ENCODE results near the gene C12orf42. TPM values are rescaled to one million over a fixed set of nuclear protein-coding genes. Genes with fewer than 3 reads are reported as not detected.

Gene C12orf42
- total RNA-seq (not detected), polyA plus RNA-seq (not detected)
- long read RNA-seq, donor 1, result 0 reads
- long read RNA-seq, donor 2, result 0 reads

DNA sequence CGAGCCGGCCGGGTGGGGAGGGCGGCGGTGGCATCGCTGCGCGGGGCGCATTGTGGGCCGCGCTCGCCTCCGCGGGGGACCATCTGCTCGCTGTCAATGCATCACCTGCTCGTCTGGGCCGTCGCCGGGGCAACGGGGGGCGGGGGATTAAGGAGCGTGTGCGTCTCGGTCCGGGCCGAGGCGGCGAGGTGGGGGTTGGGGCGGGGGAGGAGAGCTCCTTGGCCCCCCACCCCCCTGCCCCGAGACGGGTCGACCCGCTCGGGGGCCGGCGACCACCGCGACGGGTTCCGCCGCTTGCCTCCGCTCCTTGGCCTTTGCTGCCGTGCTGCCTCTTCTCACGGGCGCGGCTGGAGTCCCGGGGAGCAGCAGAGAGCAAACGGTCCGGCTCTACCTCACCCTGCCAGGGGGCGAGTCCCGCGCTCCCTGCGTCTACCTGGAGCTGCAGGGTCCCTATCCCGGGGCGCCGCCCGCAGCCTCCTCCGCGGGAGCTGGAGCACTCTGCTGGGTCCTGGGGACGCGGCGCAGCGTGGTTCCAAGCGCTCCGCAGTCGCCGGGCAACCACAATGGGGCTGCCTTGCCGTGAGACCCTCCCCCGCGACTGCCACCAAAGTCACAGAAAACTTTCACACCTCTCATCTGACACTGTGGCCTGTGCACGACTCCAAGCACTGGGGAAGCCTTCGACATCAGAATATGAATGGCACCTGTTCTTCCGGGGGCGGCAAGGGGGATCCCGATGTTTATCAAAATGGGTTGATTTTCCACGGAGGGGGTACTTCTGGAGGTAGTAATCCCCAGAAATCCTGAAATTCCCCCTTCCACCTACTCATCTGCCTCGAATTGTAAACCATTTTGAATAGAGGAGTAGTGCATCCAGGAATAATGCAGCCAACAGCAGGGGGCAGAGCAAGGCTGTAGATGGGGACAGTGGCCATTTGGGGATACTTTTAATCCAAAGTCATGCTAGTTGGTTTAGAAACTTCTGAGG lies at the start of gene C12orf42:
Gene C12orf42, minus strand, starts transcription at position 500 of the 988 bp plus-strand sequence. CDS start 17,542 bp downstream, outside the sequence.
- Histone ChIP-seq H3K4me3 (ENCODE audit: low read length in 2 of 2) (peak within 1 kb of the TSS in 1 of 2 donors; percentile 40), H3K27ac (ENCODE audit: low read depth in 1 of 2, low read length in 2 of 2) (no peak within 1 kb of the TSS), H3K36me3 (ENCODE audit: control insufficient read depth in 1 of 2, insufficient read depth in 2 of 2, low read length in 1 of 2) (no peaks in the 10 kb centered on the region), H3K27me3 (ENCODE audit: control insufficient read depth in 1 of 2, insufficient read depth in 2 of 2, low read length in 1 of 2) (peaks cover 0 to 1% of the 10 kb centered on the region in 2 donors), H3K9me3 (ENCODE audit: control insufficient read depth, low read length) (peaks cover 2% of the 10 kb centered on the region), H3K4me1 (ENCODE audit: control insufficient read depth in 1 of 2, insufficient read depth in 2 of 2, low read length in 2 of 2) (no peaks in the 10 kb centered on the region)
- intact Hi-C loops (cut with DNase I), result no loop called here
- DNase-seq, result peak in 1 of 2 donors; percentile 52
- 1% methylated on average over 58 to 77 of the region's 77 CpGs for WGBS, 2 donors
- ATAC-seq (ENCODE audit: low FRiP score), result peak; percentile 58

DNA sequence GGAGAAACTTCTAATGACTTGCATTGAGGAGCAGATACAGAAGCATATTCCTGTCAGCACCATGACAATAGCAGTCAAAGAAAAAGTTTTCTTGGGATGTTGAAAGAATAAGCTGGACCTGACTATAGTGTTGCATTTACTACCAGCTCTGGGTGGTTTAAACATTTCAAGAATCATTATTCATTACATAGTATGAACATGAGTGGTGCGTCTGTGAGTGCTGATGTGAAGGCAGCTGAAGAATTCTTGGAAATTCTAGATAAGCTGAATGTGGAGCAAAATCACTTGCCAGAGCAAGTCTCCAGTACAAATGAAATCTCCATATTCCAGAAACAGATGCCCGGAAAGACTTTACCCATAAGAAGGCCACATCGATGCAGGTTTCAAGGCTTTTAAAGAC lies 46.3 kb upstream of the C12orf42 start:
- intact Hi-C loops (cut with DNase I), result no loop called here
- Histone ChIP-seq H3K27me3 (ENCODE audit: control insufficient read depth in 1 of 2, insufficient read depth in 2 of 2, low read length in 1 of 2) (no peaks in the 10 kb centered on the region), H3K4me1 (ENCODE audit: control insufficient read depth in 1 of 2, insufficient read depth in 2 of 2, low read length in 2 of 2) (no peaks in the 10 kb centered on the region), H3K36me3 (ENCODE audit: control insufficient read depth in 1 of 2, insufficient read depth in 2 of 2, low read length in 1 of 2) (no peaks in the 10 kb centered on the region), H3K9me3 (ENCODE audit: control insufficient read depth, low read length) (no peaks in the 10 kb centered on the region), H3K27ac (ENCODE audit: low read depth in 1 of 2, low read length in 2 of 2) (no peak overlapping the region), H3K4me3 (ENCODE audit: low read length in 2 of 2) (no peak overlapping the region)
- whole genome bisulfite sequencing, 2 donors, result 14 to 28% methylated on average over 3 of the region's 3 CpGs
- DNase-seq (no peak), ATAC-seq (ENCODE audit: low FRiP score) (no peak)

DNA sequence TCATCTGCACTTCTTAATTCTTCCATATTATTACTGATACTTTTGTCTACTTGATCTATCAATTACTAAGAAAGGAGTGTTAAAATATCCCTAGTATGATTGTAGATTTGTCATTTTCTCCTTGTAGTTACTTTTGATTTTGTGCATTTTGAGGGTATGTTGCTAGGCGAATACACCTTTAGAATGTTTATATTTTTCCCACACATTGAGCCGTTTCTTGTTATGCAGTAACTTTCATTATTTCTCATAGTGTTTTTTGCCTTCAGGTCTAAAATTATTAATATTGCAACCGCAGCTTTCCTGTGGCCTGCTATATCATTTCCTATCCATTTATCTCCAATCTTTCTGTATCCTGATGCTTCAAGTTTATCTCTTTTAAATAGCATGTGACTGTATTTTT lies 44.6 kb upstream of the C12orf42 start:
- intact Hi-C loops (cut with DNase I), result no loop called here
- no peak overlapping the region for H3K4me3 ChIP-seq (ENCODE audit: low read length in 2 of 2)
- H3K36me3 ChIP-seq (ENCODE audit: control insufficient read depth in 1 of 2, insufficient read depth in 2 of 2, low read length in 1 of 2), result no peaks in the 10 kb centered on the region
- no peak overlapping the region for H3K27ac ChIP-seq (ENCODE audit: low read depth in 1 of 2, low read length in 2 of 2)
- no peaks in the 10 kb centered on the region for H3K9me3 ChIP-seq (ENCODE audit: control insufficient read depth, low read length)
- DNase-seq (no peak), ATAC-seq (ENCODE audit: low FRiP score) (no peak)
- 59 to 77% methylated on average over 3 of the region's 3 CpGs for WGBS, 2 donors
- no peaks in the 10 kb centered on the region for H3K27me3 ChIP-seq (ENCODE audit: control insufficient read depth in 1 of 2, insufficient read depth in 2 of 2, low read length in 1 of 2)
- no peaks in the 10 kb centered on the region for H3K4me1 ChIP-seq (ENCODE audit: control insufficient read depth in 1 of 2, insufficient read depth in 2 of 2, low read length in 2 of 2)

DNA sequence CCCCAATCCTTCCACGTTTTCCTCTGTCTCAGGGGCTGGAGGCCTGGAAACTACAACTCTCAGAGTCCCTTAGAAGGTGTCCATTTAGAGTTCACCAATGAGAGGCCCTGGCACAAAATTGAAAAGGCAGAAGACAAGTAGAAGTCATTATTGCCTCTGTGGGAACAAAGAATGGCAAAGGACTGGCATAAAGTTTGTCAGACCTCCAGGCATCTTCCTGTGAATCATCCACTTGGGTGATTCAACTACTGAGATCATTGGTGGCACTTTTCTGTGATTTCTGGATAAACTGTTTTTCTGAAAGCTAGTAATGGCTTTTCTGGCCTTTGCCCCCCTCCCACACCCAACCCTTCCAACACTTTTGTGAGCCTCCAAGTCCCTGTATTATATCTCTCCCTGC lies 42.6 kb upstream of the C12orf42 start:
- WGBS, 2 donors, result 50 to 60% methylated on average over 1 of the region's 1 CpG
- ATAC-seq (ENCODE audit: low FRiP score) (no peak), DNase-seq (no peak)
- Histone ChIP-seq H3K27ac (ENCODE audit: low read depth in 1 of 2, low read length in 2 of 2) (no peak overlapping the region), H3K4me1 (ENCODE audit: control insufficient read depth in 1 of 2, insufficient read depth in 2 of 2, low read length in 2 of 2) (no peaks in the 10 kb centered on the region), H3K27me3 (ENCODE audit: control insufficient read depth in 1 of 2, insufficient read depth in 2 of 2, low read length in 1 of 2) (no peaks in the 10 kb centered on the region), H3K4me3 (ENCODE audit: low read length in 2 of 2) (no peak overlapping the region), H3K9me3 (ENCODE audit: control insufficient read depth, low read length) (no peaks in the 10 kb centered on the region), H3K36me3 (ENCODE audit: control insufficient read depth in 1 of 2, insufficient read depth in 2 of 2, low read length in 1 of 2) (no peaks in the 10 kb centered on the region)
- intact Hi-C loops (cut with DNase I), result no loop called here

DNA sequence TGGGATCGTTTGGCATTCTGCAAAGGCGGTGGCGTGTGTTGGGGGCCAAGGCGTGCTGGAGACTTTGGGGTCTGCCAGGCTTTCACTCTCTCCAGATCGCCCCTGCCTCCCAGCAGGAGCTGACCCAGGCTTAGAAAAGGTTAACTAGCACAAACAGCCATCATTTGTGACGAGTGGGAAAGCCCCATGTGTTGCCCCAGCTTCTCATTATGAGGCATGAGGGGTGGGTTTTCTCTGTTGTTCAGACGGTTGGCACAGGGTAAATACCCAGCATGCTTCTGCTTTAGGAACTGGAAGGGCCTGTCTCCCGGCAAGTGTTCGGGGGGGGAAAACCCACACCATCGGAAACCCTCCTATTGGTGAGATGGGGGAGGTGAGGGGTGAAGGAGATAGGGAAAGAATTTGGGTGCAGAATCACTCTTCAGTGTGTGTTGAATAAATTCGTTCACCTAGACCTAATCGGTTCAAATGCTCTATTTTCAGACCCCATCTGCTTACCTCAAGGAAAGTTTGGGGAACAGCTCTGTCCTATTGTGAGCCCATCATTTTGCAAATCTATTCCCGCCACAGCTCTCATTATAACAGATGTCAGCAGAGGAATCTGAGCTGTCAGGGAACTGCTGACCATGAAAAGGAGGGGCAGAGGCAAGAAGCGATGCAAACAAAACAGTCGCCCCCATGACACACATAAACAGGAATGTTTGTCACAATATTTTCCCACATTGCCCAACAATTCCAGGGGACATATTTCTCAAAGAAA lies 34.7 kb upstream of the C12orf42 start:
- intact Hi-C loops (cut with DNase I), result no loop called here
- Histone ChIP-seq H3K4me1 (ENCODE audit: control insufficient read depth in 1 of 2, insufficient read depth in 2 of 2, low read length in 2 of 2) (no peaks in the 10 kb centered on the region), H3K4me3 (ENCODE audit: low read length in 2 of 2) (no peak overlapping the region), H3K36me3 (ENCODE audit: control insufficient read depth in 1 of 2, insufficient read depth in 2 of 2, low read length in 1 of 2) (no peaks in the 10 kb centered on the region), H3K9me3 (ENCODE audit: control insufficient read depth, low read length) (no peaks in the 10 kb centered on the region), H3K27me3 (ENCODE audit: control insufficient read depth in 1 of 2, insufficient read depth in 2 of 2, low read length in 1 of 2) (no peaks in the 10 kb centered on the region), H3K27ac (ENCODE audit: low read depth in 1 of 2, low read length in 2 of 2) (no peak overlapping the region)
- WGBS, 2 donors, result 9 to 19% methylated on average over 15 of the region's 15 CpGs
- ATAC-seq (ENCODE audit: low FRiP score), result no peak
- DNase-seq, result no peak

DNA sequence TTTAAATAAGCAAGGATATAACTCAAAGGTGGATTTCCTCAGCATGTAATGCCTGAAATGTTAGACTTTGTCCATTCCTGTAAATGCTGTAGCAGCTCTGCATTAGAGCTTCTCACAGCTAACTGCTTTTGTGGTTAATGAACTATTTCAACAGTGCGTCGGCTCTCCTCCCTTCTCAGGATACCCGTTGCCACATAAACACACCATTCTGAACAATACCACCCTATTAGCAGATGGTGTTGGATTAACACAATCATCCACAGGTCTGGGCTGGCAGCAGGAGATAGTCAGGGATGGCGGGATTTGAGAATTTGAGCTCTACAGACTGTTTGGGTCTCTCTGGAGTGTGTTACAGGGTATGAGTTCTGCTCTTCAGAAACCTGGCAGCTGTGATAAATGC lies 33.5 kb upstream of the C12orf42 start:
- intact Hi-C loops (cut with DNase I), result no loop called here
- DNase-seq (no peak), ATAC-seq (ENCODE audit: low FRiP score) (no peak)
- no peak overlapping the region for H3K4me3 ChIP-seq (ENCODE audit: low read length in 2 of 2)
- H3K27me3 ChIP-seq (ENCODE audit: control insufficient read depth in 1 of 2, insufficient read depth in 2 of 2, low read length in 1 of 2), result no peaks in the 10 kb centered on the region
- H3K36me3 ChIP-seq (ENCODE audit: control insufficient read depth in 1 of 2, insufficient read depth in 2 of 2, low read length in 1 of 2), result no peaks in the 10 kb centered on the region
- H3K4me1 ChIP-seq (ENCODE audit: control insufficient read depth in 1 of 2, insufficient read depth in 2 of 2, low read length in 2 of 2), result no peaks in the 10 kb centered on the region
- H3K9me3 ChIP-seq (ENCODE audit: control insufficient read depth, low read length), result no peaks in the 10 kb centered on the region
- WGBS, 2 donors, result 41 to 48% methylated on average over 4 of the region's 4 CpGs
- H3K27ac ChIP-seq (ENCODE audit: low read depth in 1 of 2, low read length in 2 of 2), result no peak overlapping the region

DNA sequence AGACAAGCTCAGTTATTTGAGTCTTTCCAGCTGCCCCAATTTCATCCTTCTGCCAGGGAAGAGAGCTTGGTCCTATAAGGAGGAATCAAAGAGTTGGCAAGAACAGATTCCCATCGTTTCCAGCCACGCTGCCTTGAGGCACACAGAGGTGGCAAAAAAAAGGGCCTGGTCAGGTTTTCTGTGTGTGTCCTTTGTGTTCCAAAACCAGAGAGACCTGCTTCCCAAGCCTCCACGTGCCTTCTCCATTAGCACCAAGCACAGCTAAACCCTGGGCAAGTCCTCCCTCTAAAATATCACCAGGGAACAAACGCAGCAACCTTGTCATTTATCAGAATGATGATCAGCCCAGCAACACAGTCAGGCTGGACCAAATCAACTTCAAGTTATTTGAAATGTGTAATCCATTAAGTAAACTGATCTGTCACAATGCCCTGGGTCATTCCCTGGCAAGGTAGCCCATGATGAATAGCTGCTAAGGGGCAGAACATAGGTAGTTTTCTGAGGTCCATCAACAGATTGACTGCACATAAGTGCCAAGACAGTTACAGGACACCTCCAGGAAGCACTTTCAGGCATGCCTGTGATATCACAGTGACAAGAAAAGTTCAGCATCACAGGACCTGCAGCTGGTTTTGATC lies 28.6 kb upstream of the C12orf42 start:
- DNase-seq (no peak), ATAC-seq (ENCODE audit: low FRiP score) (no peak)
- Histone ChIP-seq H3K4me3 (ENCODE audit: low read length in 2 of 2) (no peak overlapping the region), H3K9me3 (ENCODE audit: control insufficient read depth, low read length) (no peaks in the 10 kb centered on the region), H3K36me3 (ENCODE audit: control insufficient read depth in 1 of 2, insufficient read depth in 2 of 2, low read length in 1 of 2) (no peaks in the 10 kb centered on the region), H3K27me3 (ENCODE audit: control insufficient read depth in 1 of 2, insufficient read depth in 2 of 2, low read length in 1 of 2) (no peaks in the 10 kb centered on the region), H3K4me1 (ENCODE audit: control insufficient read depth in 1 of 2, insufficient read depth in 2 of 2, low read length in 2 of 2) (no peaks in the 10 kb centered on the region), H3K27ac (ENCODE audit: low read depth in 1 of 2, low read length in 2 of 2) (no peak overlapping the region)
- 60 to 76% methylated on average over 4 of the region's 4 CpGs for WGBS, 2 donors
- intact Hi-C loops (cut with DNase I), result no loop called here

DNA sequence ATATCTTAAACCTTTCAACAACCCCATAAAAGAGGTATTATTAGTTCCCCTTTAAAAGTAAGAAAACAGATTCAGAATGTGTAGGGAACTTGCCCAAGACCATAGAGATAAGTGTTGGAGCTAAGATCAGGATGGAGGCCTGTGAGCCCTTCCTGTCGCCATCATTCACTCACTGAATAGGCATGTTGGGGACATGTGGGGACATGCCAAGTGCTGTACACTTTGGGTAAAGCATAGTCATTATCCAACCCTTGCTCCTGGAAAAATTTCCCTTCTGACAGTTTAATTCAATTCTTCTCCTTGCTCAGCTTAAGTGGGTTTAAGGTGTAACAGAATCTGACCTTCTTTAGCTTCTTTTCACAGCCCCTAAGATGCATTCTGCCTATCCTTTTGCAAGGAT lies 28.0 kb upstream of the C12orf42 start:
- ATAC-seq (ENCODE audit: low FRiP score), result no peak

More for the DNA sequence above, 28.0 kb upstream of the C12orf42 start:
- H3K4me1 ChIP-seq (ENCODE audit: control insufficient read depth in 1 of 2, insufficient read depth in 2 of 2, low read length in 2 of 2), result no peaks in the 10 kb centered on the region
- no peak overlapping the region for H3K27ac ChIP-seq (ENCODE audit: low read depth in 1 of 2, low read length in 2 of 2)
- WGBS, 2 donors, result 77 to 81% methylated on average over 1 of the region's 1 CpG
- H3K27me3 ChIP-seq (ENCODE audit: control insufficient read depth in 1 of 2, insufficient read depth in 2 of 2, low read length in 1 of 2), result no peaks in the 10 kb centered on the region
- no peaks in the 10 kb centered on the region for H3K9me3 ChIP-seq (ENCODE audit: control insufficient read depth, low read length)
- intact Hi-C loops (cut with DNase I), result no loop called here
- H3K36me3 ChIP-seq (ENCODE audit: control insufficient read depth in 1 of 2, insufficient read depth in 2 of 2, low read length in 1 of 2), result no peaks in the 10 kb centered on the region
- DNase-seq, result no peak
- H3K4me3 ChIP-seq (ENCODE audit: low read length in 2 of 2), result no peak overlapping the region
